Left forelimb (tissue), 1 donor: ENCODE measurements around the gene TTC32.
"Not testable (repeated sequence)": the region's sequence is repeated elsewhere in the genome, so short reads cannot be mapped to it uniquely, and the experiment has no call there.

Experiments used
- DNase-seq: peaks from one replicate; pipeline ENCODE4 v3.0.0-alpha.2; 2018; ENCODE audit warnings: low spot score

Gene TTC32

DNA sequence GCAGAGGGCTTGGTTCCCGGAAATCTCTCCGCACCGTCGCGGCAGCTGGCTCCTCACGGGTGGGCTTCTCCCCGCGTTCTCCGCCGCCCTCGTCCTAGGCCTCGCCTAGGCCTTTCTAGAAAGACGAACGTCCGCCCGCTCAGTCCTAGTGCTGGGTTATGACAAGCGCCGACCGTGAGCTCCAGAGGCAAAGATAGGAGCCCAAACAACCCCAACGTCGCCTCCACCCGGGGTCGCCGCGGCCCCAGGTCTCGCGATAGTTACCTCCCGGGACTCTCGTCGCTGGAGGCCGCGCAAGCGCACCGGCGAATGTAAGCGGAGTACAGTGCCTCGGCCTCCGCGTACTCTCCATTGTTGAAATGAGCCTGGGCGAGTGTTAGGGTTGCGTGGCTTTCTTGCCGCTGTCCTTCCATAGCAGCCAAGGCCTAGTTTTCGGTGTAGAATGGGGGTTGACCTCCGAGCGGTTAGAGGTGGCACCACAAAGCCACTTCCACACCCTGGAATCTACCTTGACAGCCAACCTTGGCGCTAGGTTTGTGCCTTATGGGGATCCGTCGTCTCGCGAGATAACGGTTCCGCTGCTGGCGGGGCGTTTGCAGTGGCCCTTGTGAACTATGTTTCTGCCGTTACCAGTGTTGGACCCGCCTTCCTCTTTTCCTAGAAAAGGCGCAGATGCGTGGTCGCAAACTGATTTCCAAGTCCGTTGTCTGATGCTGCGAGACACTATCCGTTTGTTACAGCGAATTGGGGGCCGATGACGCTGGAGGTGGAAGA is at the start of gene TTC32:
TTC32 (minus strand) TSS at position 542 of the 774 bp plus-strand sequence; CDS start at position 413, 129 bp downstream.
- DNase-seq: peak; percentile 97

- no peak for DNase-seq
Observed at GRCh38 chr2:19949071-19949470, 47.3 kb upstream of the TTC32 start.

DNA sequence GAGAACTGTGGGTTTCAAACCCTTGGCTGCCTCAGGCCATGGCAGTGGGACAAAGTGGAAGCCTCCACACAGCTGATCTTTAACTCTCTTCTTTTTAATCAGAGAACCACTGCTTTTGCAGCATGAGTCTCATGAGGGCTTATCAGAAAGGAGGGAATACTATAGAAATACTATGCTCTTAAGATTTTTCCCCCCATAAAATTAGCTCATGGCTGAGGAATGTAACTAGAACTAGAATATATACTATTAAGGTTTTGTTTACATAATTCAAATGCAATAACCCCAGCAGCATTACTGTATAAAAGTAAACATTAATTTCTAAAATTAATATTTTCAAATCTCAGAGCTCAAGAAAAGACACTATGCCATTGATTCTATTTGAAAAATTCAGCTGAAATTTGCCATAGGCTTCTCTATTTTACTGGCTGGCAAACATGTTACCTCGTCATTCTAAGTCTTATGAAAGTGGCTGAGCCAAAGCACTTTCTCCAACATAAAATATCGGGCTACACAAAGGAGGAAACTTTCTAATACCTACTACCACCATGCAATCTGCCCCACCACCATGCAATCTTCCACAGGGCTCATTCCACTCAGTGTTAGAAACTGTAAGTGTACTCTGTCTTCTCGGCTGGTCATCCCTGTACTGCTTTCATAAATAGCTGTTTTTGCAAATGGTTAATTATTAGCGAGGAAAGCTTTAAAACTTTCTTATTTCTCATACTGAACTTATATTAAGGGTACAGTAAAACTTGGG is 45.6 kb upstream of the TTC32 start:
- no peak for DNase-seq

DNA sequence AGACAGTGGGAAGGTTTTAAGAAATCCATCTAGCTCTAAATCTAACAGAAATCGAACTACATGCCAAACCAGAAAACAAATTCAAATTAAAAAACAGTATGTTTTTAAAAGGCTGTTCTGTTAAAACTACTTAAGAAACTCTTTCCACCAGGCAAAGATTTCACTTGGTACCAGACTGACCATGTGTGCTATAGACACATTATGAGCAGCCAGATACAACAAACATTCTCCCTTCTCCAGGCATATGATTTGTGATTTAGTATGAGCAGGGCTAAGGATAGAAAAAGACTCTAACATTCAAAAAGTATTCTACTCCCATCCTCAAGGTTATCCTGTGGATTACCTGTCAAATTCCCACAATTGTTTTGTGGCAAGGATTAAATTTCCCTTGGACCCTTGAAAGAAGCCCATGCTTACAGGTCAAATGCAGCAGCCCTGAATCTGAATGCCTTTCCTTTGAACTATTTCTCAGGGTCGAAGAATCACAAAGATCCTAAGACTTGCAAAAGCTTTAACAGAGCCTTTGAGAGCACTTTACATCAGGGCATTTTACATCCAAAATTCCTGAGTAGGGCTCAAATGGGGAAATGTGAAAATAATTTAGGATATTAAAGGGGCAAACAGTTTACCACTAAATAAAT is 42.5 kb upstream of the TTC32 start:
- no peak for DNase-seq

GRCh38 chr2:19943189-19943588 is 41.4 kb upstream of the TTC32 start:
- no peak for DNase-seq

DNA sequence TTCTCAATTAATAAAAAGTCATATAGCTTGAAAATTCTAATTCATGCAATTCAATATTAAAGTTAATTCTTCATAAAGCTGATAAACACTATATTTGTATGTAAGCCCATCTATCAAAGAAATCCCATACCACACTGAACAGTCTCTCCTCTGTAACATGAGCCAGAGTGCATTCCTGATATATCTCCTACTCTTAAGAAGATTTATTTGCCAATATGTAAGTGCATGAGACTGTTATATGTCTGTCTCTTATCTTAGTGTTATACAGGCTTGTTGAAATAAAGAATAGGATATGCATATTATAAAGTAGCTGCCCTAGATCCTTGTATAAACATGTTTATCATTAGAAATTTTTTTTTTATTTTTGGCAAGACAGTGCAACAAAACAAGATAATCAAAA is 40.4 kb upstream of the TTC32 start:
- DNase-seq: no peak

GRCh38 chr2:19937004-19937403 is 35.2 kb upstream of the TTC32 start:
- no peak for DNase-seq

GRCh38 chr2:19936203-19936602 is 34.4 kb upstream of the TTC32 start:
- DNase-seq: no peak

GRCh38 chr2:19933351-19933981 is 31.7 kb upstream of the TTC32 start:
- no peak for DNase-seq

DNA sequence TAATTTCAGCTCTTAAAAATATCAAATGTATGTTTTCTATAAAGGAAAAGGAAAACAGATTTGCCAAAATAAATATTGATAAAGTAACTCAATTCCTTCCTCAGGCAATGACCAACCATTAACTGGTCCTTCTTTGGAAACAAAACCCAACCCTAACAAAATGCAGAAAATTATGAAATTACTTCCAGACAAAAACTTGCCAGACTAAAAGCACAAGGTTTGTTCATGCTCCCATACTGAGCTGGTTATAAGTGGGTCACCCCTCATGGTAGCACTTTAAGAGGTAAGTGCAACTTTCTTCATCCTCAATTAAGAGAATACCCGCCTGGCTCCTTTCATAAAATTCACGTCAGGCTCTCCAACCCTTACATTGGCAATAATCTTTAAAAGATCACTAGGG is 31.1 kb upstream of the TTC32 start:
- DNase-seq: no peak

DNA sequence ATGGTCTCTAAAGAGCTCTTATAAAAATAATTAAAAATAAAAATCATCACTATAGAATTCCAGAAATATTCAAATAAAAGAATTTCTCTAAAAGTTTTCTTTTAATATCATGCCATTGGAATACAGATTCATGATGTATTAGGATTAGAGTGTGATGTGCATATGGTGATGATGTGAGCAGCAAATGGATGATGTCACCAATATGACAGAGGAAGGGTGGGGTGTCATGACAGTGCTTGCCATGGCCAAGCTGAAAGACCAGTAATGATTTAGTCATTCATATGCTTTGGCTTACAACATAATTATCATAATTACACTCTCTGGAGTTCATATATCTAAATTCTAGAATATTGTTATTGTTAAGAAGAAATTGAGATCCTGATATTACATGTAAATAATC is 27.4 kb upstream of the TTC32 start:
- DNase-seq: no peak

GRCh38 chr2:19927816-19928215 is 26.0 kb upstream of the TTC32 start:
- not testable (repeated sequence) for DNase-seq

DNA sequence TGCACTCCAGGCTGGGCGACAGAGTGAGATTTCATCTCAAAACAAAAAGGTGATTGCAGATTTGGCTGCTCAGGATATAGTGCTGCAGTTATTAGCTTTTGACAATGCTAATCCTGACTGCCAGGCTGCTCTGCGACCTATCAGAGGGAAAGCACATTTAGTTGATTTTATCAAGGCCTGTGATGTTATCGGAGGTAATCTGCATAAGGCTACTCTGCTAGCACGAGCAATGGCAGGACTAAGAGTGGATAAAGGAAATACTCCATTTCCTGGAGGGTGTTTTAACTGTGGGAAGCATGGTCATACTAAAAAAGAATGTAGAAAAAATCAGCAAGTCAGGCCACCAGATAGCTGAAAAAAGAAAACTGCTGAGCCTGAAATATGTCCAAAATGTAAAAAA is 22.7 kb upstream of the TTC32 start:
- not testable (repeated sequence) for DNase-seq

DNA sequence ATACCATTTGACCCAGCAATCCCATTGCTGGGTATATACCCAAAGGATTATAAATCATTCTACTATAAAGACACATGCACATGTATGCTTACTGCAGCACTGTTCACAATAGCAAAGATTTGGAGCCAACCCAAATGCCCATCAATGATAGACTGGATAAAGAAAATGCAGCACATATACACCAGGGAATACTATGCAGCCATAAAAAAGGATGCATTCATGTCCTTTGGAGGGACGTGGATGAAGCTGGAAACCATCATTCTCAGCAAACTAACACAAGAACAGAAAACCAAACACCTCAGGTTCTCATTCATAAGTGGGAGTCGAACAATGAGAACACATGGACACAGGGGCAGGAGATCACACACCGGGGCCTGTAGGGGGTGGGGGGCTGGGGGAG is 20.4 kb upstream of the TTC32 start:
- DNase-seq: not testable (repeated sequence)

DNA sequence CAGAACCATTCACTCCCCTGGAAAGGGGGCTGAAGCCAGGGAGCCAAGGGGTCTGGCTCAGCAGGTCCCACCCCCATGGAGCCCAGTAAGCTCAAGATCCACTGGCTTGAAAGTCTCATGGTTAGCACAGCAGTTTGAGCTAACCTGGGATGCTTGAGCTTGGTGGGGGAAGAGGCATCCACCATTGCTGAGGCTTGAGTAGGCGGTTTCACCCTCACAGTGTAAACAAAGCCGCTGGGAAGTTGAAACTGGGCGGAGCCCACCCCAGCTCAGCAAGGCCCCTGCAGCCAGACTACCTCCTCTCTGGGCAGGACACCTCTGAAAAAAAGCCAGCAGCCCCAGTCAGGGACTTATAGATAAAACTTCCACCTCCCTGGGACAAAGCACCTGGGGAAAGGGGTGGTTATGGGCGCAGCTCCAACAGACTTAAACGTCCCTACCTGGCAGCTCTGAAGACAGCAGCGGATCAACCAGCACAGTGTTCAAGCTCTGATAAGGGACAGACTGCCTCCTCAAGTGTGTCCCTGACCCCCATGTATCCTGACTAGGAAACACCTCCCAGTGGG is 14.7 kb upstream of the TTC32 start:
- no peak for DNase-seq

DNA sequence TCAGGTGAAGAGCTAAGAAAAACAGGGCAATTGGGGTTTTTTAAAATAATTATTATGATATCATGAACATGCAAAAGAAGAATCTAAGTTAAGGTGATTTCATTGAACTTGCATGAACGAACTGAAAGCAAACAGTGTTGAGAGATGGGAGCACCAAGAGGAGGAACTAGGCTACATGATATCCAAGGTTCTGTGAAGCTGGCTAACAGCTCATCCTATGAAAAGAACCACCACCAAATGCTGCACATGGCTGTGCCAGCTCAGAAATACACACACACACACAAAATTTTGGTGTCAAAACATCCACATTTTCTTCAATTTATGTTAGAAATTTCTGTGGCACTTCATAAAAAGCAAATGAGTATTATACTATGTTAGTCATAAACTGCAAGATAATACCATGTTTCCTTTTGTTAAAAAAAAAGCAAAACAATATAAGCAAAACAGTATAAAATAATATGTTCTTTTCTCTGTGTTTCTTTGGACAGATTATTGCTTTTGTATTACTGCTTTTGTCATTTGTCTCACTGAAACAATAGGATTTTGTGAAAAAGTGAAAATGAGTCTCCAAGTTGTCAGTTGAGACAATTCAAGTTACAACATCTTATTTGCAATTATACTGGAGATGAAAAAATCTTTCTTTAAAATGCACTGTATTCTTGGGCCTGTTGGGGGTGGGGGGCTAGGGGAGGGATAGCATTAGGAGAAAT is 12.6 kb upstream of the TTC32 start:
- no peak for DNase-seq

GRCh38 chr2:19911808-19912509 is 10.2 kb upstream of the TTC32 start:
- no peak for DNase-seq

GRCh38 chr2:19902216-19902740 is 495 bp upstream of the TTC32 start:
- no peak for DNase-seq

- no peak for DNase-seq
Observed at GRCh38 chr2:19900931-19901441, 797 bp downstream of the TTC32 start.
